HUDEP-2 (cell line): Measurements from ENCODE around the gene LRIG2.
A peak's percentile ranks its signal among the peaks of the same experiment; 100 is the strongest.
"Not testable (repeated sequence)": the region's sequence is repeated elsewhere in the genome, so short reads cannot be mapped to it uniquely, and the experiment has no call there.

Source experiments
- DNase-seq, 76 experiments: peaks; one replicate each; lab custom pipeline; 2025; ENCODE audit not compliant: unreplicated experiment in 76 of 76; lab: John Stamatoyannopoulos, UW

LRIG2 gene

GRCh38 chr1:113125517-113125916, 52.5 kb downstream of the LRIG2 start:
- DNase-seq: peak in 20 of 76 experiments; percentile 7 to 57 (median 30)

GRCh38 chr1:113126207-113126606, 53.2 kb downstream of the LRIG2 start:
- no peak for DNase-seq

GRCh38 chr1:113128116-113128515, 55.1 kb downstream of the LRIG2 start:
- DNase-seq: no peak

- DNase-seq: no peak
Measured at GRCh38 chr1:113129529-113130185, 56.7 kb downstream of the LRIG2 start.

GRCh38 chr1:113133038-113133437, 60.0 kb downstream of the LRIG2 start:
- no peak for DNase-seq

- no peak for DNase-seq
Measured at GRCh38 chr1:113133759-113134158, 60.8 kb downstream of the LRIG2 start.

GRCh38 chr1:113135460-113135859, 62.5 kb downstream of the LRIG2 start:
- DNase-seq: no peak

GRCh38 chr1:113136476-113136875, 63.5 kb downstream of the LRIG2 start:
- no peak for DNase-seq

GRCh38 chr1:113137563-113137962, 64.6 kb downstream of the LRIG2 start:
- DNase-seq: peak in 15 of 76 experiments; percentile 6 to 67 (median 23)

GRCh38 chr1:113138778-113139177, 65.8 kb downstream of the LRIG2 start:
- DNase-seq: no peak

GRCh38 chr1:113140176-113140575, 67.2 kb downstream of the LRIG2 start:
- DNase-seq: no peak

- DNase-seq: peak in 70 of 76 experiments; percentile 5 to 82 (median 53)
Measured at GRCh38 chr1:113140588-113141446, 67.8 kb downstream of the LRIG2 start.

GRCh38 chr1:113141650-113142473, 68.9 kb downstream of the LRIG2 start:
- DNase-seq: peak in 74 of 76 experiments; percentile 11 to 95 (median 78)

- peak in 3 of 76 experiments; percentile 13 to 31 (median 16) for DNase-seq
Measured at GRCh38 chr1:113142791-113143190, 69.8 kb downstream of the LRIG2 start.

GRCh38 chr1:113146242-113147072, 73.5 kb downstream of the LRIG2 start:
- peak in 9 of 76 experiments; percentile 11 to 24 (median 20) for DNase-seq

- DNase-seq: no peak
Measured at GRCh38 chr1:113147073-113147625, 74.2 kb downstream of the LRIG2 start.

GRCh38 chr1:113147826-113148225, 74.8 kb downstream of the LRIG2 start:
- no peak for DNase-seq

- not testable (repeated sequence) for DNase-seq
Measured at GRCh38 chr1:113150494-113150893, 77.5 kb downstream of the LRIG2 start.

GRCh38 chr1:113153116-113153803, 80.3 kb downstream of the LRIG2 start:
- peak in 8 of 76 experiments; percentile 3 to 33 (median 22) for DNase-seq
